Renal pelvis (tissue), 12 donors: Measurements from ENCODE around the gene BRCA2. TPM values are rescaled to one million over a fixed set of nuclear protein-coding genes. Genes with fewer than 3 reads are reported as not detected.

ENCODE experiments used
- DNase-seq: peaks from one replicate; pipeline ENCODE4 v3.0.0-alpha.2; 2013
- long read RNA-seq, 16 experiments: transcript quantifications; one replicate each; lab custom pipeline, GENCODE V29; 2026
- polyA plus RNA-seq, 3 donors: library from polyadenylated mRNA; unstranded; fragments of 120-200 nt; gene quantifications; one replicate each; pipeline ENCODE4 v1.2.1, GENCODE V29; 2013; ENCODE audit not compliant: insufficient read length in 3 of 3

The BRCA2 gene
- polyA plus RNA-seq, result 10 to 100 TPM in 1 of 3 donors, 1 to 10 TPM in 2; 7.1 to 11.3 (median 7.6) TPM
- long read RNA-seq, donor 1, result 0 reads
- long read RNA-seq, donor 2, result 0 reads
- long read RNA-seq, donor 3, result 0 reads
- long read RNA-seq, donor 4, result 0 reads
- long read RNA-seq, donor 5, result 0 reads
- long read RNA-seq, donor 6, partial matches to known transcripts, result 0 of 1 reads
- long read RNA-seq, donor 6, other reads (novel, unspliced or antisense), result 0 of 1 reads
- long read RNA-seq, donor 7, result 0 reads
- long read RNA-seq, donor 8, result 0 reads
- long read RNA-seq, donor 9, result 0 reads
- long read RNA-seq, donor 10, result 0 reads
- long read RNA-seq, donor 11, result 0 reads
- long read RNA-seq, donor 12, result 0 reads
- long read RNA-seq, donor 13, result 0 reads
- long read RNA-seq, donor 14, result 0 reads
- long read RNA-seq, donor 15, result 0 reads
- long read RNA-seq, donor 16, result 0 reads

GRCh38 chr13:32315238-32316027, at the start of gene BRCA2, which contains the start of gene ZAR1L:
Gene BRCA2, plus strand, starts transcription at chr13:32315508. Its CDS starts 953 bp downstream, at chr13:32316461.
Gene ZAR1L, minus strand, starts transcription at chr13:32315363. Its CDS starts 3,438 bp downstream, at chr13:32311925.
- peak; percentile 90 for DNase-seq

GRCh38 chr13:32265726-32266125, 49.6 kb upstream of the BRCA2 start:
- no peak for DNase-seq

GRCh38 chr13:32266130-32266529, 49.2 kb upstream of the BRCA2 start:
- DNase-seq, result no peak

- DNase-seq, result no peak
Observed at GRCh38 chr13:32267836-32268439, 47.4 kb upstream of the BRCA2 start.

GRCh38 chr13:32272021-32272683, 43.2 kb upstream of the BRCA2 start:
- no peak for DNase-seq

GRCh38 chr13:32277839-32278238, 37.5 kb upstream of the BRCA2 start:
- DNase-seq, result no peak

GRCh38 chr13:32278426-32278825, 36.9 kb upstream of the BRCA2 start:
- DNase-seq, result no peak

- DNase-seq, result no peak
Observed at GRCh38 chr13:32281096-32281495, 34.2 kb upstream of the BRCA2 start.

- DNase-seq, result no peak
Observed at GRCh38 chr13:32282096-32282711, 33.1 kb upstream of the BRCA2 start.

- DNase-seq, result peak; percentile 60
Observed at GRCh38 chr13:32284927-32285632, 30.2 kb upstream of the BRCA2 start.

- no peak for DNase-seq
Observed at GRCh38 chr13:32285633-32285965, 29.7 kb upstream of the BRCA2 start.

- no peak for DNase-seq
Observed at GRCh38 chr13:32297206-32297605, 18.1 kb upstream of the BRCA2 start.

GRCh38 chr13:32298695-32299094, 16.6 kb upstream of the BRCA2 start:
- no peak for DNase-seq

- DNase-seq, result peak; percentile 22
Observed at GRCh38 chr13:32299893-32300292, 15.4 kb upstream of the BRCA2 start.

- DNase-seq, result no peak
Observed at GRCh38 chr13:32300406-32300805, 14.9 kb upstream of the BRCA2 start.

GRCh38 chr13:32300920-32301319, 14.4 kb upstream of the BRCA2 start:
- no peak for DNase-seq

GRCh38 chr13:32302461-32302860, 12.8 kb upstream of the BRCA2 start:
- DNase-seq, result no peak

- no peak for DNase-seq
Observed at GRCh38 chr13:32305646-32306045, 9.7 kb upstream of the BRCA2 start.

GRCh38 chr13:32309312-32310133, 5.8 kb upstream of the BRCA2 start:
- DNase-seq, result no peak

- peak; percentile 62 for DNase-seq
Observed at GRCh38 chr13:32310134-32310706, 5.1 kb upstream of the BRCA2 start.
